DOHH2 (cell line): ENCODE results near the gene SLC22A12.

ENCODE experiments used
- H3F3A ChIP-seq: fragments of 200-600 bp; sonication (generic), shearing (Covaris generic); 2 replicates; pipeline ENCODE4 v1.6.0; 2016; ENCODE audit warnings: antibody characterized with exemption, mild to moderate bottlenecking; ENCODE audit not compliant: control insufficient read depth, insufficient read depth
- H3K27ac ChIP-seq: fragments of 200-600 bp; sonication (generic); 2 replicates; pipeline ENCODE4 v1.5.1; 2014; ENCODE audit warnings: low read depth, mild to moderate bottlenecking, low read length, moderate library complexity
- H3K27me3 ChIP-seq: fragments of 200-600 bp; sonication (generic); 2 replicates; pipeline ENCODE4 v1.6.1; 2014; ENCODE audit warnings: mild to moderate bottlenecking, low read length, mixed read lengths; ENCODE audit not compliant: control insufficient read depth
- H3K36me3 ChIP-seq: fragments of 200-600 bp; sonication (generic); 2 replicates; pipeline ENCODE4 v1.6.1; 2014; ENCODE audit warnings: mild to moderate bottlenecking, low read length, moderate library complexity, mixed read lengths; ENCODE audit not compliant: control insufficient read depth
- H3K4me1 ChIP-seq: fragments of 200-600 bp; sonication (generic); 2 replicates; pipeline ENCODE4 v1.6.1; 2014; ENCODE audit warnings: mild to moderate bottlenecking, low read length, mixed read lengths; ENCODE audit not compliant: control insufficient read depth
- H3K4me2 ChIP-seq: fragments of 200-600 bp; sonication (generic); 2 replicates; pipeline ENCODE4 v1.6.0; 2014; ENCODE audit warnings: mild to moderate bottlenecking, low read length, moderate library complexity
- H3K4me3 ChIP-seq: fragments of 200-600 bp; sonication (generic); 2 replicates; pipeline ENCODE4 v1.5.1; 2014; ENCODE audit warnings: mild to moderate bottlenecking, low read length, mixed read lengths
- H3K79me2 ChIP-seq: fragments of 200-600 bp; sonication (generic); 2 replicates; pipeline ENCODE4 v1.6.1; 2014; ENCODE audit warnings: mild to moderate bottlenecking, low read length, mixed read lengths; ENCODE audit not compliant: control insufficient read depth
- H3K9me2 ChIP-seq: fragments of 200-600 bp; sonication (generic); replicated peaks from 2 replicates; pipeline ENCODE4 v1.6.1; 2014; ENCODE audit warnings: mild to moderate bottlenecking, low read length, mixed read lengths; ENCODE audit not compliant: control insufficient read depth
- H3K9me3 ChIP-seq: fragments of 200-600 bp; sonication (generic); 2 replicates; pipeline ENCODE4 v1.6.1; 2014; ENCODE audit warnings: antibody characterized with exemption, low read length, mixed read lengths; ENCODE audit not compliant: control insufficient read depth, insufficient read depth
- H4K20me1 ChIP-seq: fragments of 200-600 bp; sonication (generic); 2 replicates; pipeline ENCODE4 v1.6.0; 2014; ENCODE audit warnings: low read depth, mild to moderate bottlenecking, antibody characterized with exemption, low read length, moderate library complexity; ENCODE audit not compliant: control insufficient read depth, insufficient read depth
- EZH2phosphoT487 ChIP-seq: fragments of 200-600 bp; sonication (generic); IDR thresholded peaks from 2 replicates; pipeline ENCODE4 v1.6.1; 2017; ENCODE audit warnings: borderline replicate concordance, mild to moderate bottlenecking, antibody characterized with exemption, low read length, moderate library complexity, mixed read lengths
- TF ChIP-seq, protein P1 (sequence below): fragments of 200-600 bp; sonication (generic); IDR thresholded peaks from one replicate; pipeline ENCODE4 v1.5.1; 2014; ENCODE audit warnings: antibody characterized with exemption, mild to moderate bottlenecking, low read depth, low read length; ENCODE audit not compliant: poor library complexity, severe bottlenecking

The SLC22A12 gene

DNA sequence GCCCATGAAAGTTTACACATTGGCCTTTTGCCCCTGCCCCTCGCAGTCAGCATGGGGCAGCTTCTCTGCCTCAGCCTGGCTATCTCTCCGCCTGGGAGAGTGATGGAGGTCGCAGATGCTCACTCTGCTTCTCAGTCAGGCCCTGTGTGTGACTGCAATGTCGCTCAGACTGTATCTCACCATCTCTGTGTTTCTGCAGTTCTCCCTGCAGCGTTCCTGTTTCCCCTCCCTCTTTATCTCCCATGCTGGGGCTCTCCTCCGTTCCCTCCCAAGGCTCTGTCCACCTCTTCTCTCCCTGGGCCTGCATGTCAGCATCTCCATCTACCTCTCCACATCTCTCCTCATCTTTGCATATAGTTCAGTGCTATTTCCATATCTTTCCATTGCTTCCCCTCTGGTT lies 38.1 kb downstream of the SLC22A12 start:
- Histone ChIP-seq H3K27ac (no peak overlapping the region), H4K20me1 (0 out of 2 replicates have a peak, but pooled peaks cover 3% of the 10 kb centered on the region), H3K9me2 (no peaks in the 10 kb centered on the region), H3K27me3 (no peaks in the 10 kb centered on the region), H3K4me2 (no peak overlapping the region), H3K4me3 (no peak overlapping the region), H3K4me1 (peaks cover 17% of the 10 kb centered on the region), H3K79me2 (no peaks in the 10 kb centered on the region), H3F3A (peaks cover 2% of the 10 kb centered on the region; the same call in 1 of the 2 replicates), H3K9me3 (no peaks in the 10 kb centered on the region), H3K36me3 (no peaks in the 10 kb centered on the region)
- no peak for TF ChIP-seq EZH2phosphoT487
- TF ChIP-seq, protein P1, sequence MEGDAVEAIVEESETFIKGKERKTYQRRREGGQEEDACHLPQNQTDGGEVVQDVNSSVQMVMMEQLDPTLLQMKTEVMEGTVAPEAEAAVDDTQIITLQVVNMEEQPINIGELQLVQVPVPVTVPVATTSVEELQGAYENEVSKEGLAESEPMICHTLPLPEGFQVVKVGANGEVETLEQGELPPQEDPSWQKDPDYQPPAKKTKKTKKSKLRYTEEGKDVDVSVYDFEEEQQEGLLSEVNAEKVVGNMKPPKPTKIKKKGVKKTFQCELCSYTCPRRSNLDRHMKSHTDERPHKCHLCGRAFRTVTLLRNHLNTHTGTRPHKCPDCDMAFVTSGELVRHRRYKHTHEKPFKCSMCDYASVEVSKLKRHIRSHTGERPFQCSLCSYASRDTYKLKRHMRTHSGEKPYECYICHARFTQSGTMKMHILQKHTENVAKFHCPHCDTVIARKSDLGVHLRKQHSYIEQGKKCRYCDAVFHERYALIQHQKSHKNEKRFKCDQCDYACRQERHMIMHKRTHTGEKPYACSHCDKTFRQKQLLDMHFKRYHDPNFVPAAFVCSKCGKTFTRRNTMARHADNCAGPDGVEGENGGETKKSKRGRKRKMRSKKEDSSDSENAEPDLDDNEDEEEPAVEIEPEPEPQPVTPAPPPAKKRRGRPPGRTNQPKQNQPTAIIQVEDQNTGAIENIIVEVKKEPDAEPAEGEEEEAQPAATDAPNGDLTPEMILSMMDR, result no peak

DNA sequence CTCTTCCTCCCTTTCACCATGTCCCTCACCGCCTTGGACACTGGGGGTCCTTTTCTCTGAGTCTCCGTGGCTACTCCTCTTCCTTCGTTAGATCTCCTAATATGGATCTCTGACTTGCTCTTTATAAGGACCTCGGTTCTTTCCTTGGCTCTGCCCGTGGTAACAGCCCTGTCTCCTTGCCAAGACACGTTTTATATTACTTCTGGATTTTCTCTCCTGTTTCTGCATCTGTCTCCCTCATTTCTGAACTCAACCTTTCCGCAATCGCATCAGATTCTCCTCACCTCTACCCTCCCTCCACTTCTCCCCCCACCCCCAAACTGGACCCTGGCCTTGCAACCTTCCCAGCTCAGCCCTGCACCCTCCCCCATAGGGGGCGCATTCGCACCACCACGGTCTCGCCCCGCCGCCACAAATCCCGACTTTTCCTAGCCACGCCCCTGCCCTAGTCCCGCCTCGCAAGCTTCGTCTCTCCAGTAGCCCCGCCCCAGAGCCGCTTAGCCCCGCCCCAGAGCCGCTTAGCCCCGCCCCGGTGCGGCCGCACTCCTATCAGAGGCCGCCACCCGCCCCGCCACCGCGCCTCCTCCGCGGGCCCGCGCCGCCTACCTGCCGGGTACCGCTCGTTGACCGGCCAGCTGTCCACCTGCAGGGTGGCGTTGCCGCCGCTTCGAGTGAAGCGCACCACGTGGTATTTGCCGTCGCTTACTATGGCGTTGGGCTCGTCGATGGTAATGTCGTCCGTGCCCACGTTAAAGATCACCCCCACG lies 39.0 kb downstream of the SLC22A12 start:
- Histone ChIP-seq H3K4me2 (no peak overlapping the region), H3K27me3 (no peaks in the 10 kb centered on the region), H3K36me3 (no peaks in the 10 kb centered on the region), H3K27ac (no peak overlapping the region), H3K4me3 (no peak overlapping the region), H3K4me1 (peaks cover 13% of the 10 kb centered on the region), H3K9me3 (no peaks in the 10 kb centered on the region), H3K9me2 (no peaks in the 10 kb centered on the region), H3K79me2 (no peaks in the 10 kb centered on the region), H3F3A (peaks cover 2% of the 10 kb centered on the region; the same call in 1 of the 2 replicates), H4K20me1 (0 out of 2 replicates have a peak, but pooled peaks cover 3% of the 10 kb centered on the region)
- TF ChIP-seq, protein P1, result no peak
- TF ChIP-seq EZH2phosphoT487, result no peak

DNA sequence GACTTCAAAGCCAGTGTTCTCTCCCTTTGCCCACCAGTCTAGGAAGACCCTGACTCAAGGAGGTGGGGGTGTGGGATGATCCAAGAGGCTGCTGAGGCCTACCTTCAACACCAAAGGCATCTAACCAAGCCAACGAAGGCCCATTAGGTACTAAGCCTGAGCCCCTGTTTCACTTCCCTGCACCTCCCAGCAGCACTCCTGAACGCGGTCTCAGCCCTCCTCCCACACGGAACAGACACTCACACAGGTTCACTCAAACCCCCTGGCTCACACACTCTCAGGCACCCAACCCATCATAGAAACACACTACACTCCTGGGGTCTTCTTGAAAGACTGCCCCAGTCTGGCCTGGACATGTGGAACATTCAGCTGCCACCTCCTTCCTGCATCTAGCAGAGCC lies 40.7 kb downstream of the SLC22A12 start:
- no peaks in the 10 kb centered on the region for H3K9me2 ChIP-seq
- H3K4me3 ChIP-seq, result no peak overlapping the region
- H3F3A ChIP-seq, result peaks cover 2% of the 10 kb centered on the region; the same call in 1 of the 2 replicates
- H3K79me2 ChIP-seq, result no peaks in the 10 kb centered on the region
- H3K4me2 ChIP-seq, result no peak overlapping the region
- peaks cover 20% of the 10 kb centered on the region for H3K4me1 ChIP-seq
- TF ChIP-seq EZH2phosphoT487, result no peak
- TF ChIP-seq, protein P1, result no peak
- no peaks in the 10 kb centered on the region for H3K9me3 ChIP-seq
- 0 out of 2 replicates have a peak, but pooled peaks cover 3% of the 10 kb centered on the region for H4K20me1 ChIP-seq
- no peaks in the 10 kb centered on the region for H3K36me3 ChIP-seq
- no peak overlapping the region for H3K27ac ChIP-seq
- no peaks in the 10 kb centered on the region for H3K27me3 ChIP-seq
